Prostate gland (tissue), 2 donors: ENCODE results near the gene BARX2. TPM values are rescaled to one million over a fixed set of nuclear protein-coding genes. Genes with fewer than 3 reads are reported as not detected.

Source experiments
- DNase-seq: peaks from one replicate; pipeline ENCODE4 v3.0.0-alpha.2; 2019; ENCODE audit warnings: low spot score
- H3K27ac ChIP-seq, 2 donors: fragments of 200-600 bp; sonication (generic); 2 replicates each; pipeline ENCODE4 v1.5.1; 2017 to 2019
- H3K27me3 ChIP-seq: fragments of 200-600 bp; sonication (generic); replicated peaks from 2 replicates; pipeline ENCODE4 v1.5.1; 2019; ENCODE audit not compliant: insufficient read depth
- H3K36me3 ChIP-seq, 2 donors: fragments of 200-600 bp; sonication (generic); 1 replicate in 1 of 2; 2 replicates in 1 of 2; pipeline versions ENCODE4 v1.5.1 to v1.8.1; 2017 to 2019
- H3K4me1 ChIP-seq: fragments of 200-600 bp; sonication (generic); replicated peaks from 2 replicates; pipeline ENCODE4 v1.5.1; 2019
- H3K4me3 ChIP-seq, 2 donors: fragments of 200-600 bp; sonication (generic); 2 replicates each; pipeline ENCODE4 v1.5.1; 2017 to 2019
- H3K9me3 ChIP-seq: fragments of 200-600 bp; sonication (generic); 2 replicates; pipeline ENCODE4 v1.5.1; 2017
- POLR2A ChIP-seq: fragments of 450-650 bp; IDR thresholded peaks from one replicate; pipeline ENCODE4 v1.6.1; 2016; ENCODE audit warnings: antibody characterized with exemption, mild to moderate bottlenecking
- POLR2AphosphoS5 ChIP-seq: sonication (generic); formaldehyde crosslinking; IDR thresholded peaks from one replicate; pipeline ENCODE4 v1.6.1; 2017; ENCODE audit warnings: antibody characterized with exemption
- WGBS: methylation state at CpG from one replicate; pipeline ENCODE4 v1.1.5; 2018; 5-methylcytosine and 5-hydroxymethylcytosine counted together
- intact Hi-C: fragments of 100-400 bp; cut with DNase I; formaldehyde crosslinking; loops from one replicate; pipeline ENCODE4 v1.14.2; 2022
- total RNA-seq, 2 donors: library from RNA; depleted of rRNA; stranded (reverse); fragments of >200 nt; gene quantifications; one replicate each; pipeline ENCODE4 v1.1.0, GENCODE V29; 2016
- TF ChIP-seq, protein P1 (sequence below), 4 experiments: fragments of 200-600 bp in 2 of 4; fragments of 450-650 bp in 2 of 4; sonication (generic) in 2 of 4; IDR thresholded peaks; 1 replicate in 3 of 4; 2 replicates in 1 of 4; pipeline ENCODE4 v1.5.1; 2016 to 2019; ENCODE audit warnings: antibody characterized with exemption in 4 of 4, mild to moderate bottlenecking in 2 of 4, moderate library complexity in 2 of 4

BARX2 gene
- total RNA-seq, 2 donors from 2014 or later: 3.4 to 5.7 TPM

DNA sequence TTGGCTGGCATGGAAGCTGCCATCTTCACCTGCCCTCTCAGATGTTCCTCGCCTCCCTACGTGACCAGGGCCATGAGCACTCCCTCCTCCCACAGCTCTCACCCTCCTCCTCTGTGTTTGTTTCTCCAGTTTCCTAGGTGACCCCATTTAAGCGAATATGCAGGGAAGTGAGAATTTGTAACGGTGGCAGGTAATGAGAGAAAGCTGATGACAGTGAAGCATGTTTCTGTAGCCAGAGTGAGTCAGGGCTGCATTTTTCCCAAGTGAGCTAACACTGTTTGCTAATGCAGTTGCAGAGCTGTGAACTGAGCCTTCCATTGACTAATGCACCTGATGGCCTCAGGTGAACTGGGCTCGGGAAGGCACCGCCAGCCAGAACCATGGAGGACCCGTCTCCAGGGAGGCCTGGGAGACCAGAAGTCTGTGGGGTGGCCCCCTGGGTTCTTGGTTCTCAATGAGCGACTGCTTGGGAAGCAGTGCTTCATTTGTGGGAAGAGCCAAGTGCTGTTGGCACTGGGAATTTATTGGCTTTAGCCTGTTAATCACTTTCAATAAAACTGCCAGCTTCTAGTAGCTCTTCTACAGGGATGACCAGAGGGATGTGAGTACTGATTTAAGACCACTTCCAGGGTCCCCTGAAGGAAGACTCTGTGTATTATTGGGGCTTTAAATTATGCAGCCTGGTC, 64.5 kb downstream of the BARX2 start:
- intact Hi-C loops: no loop called here
- Histone ChIP-seq H3K4me3 (no peak overlapping the region), H3K36me3 (no peaks in the 10 kb centered on the region), H3K27ac (no peak overlapping the region), H3K4me1 (no peaks in the 10 kb centered on the region), H3K27me3 (no peaks in the 10 kb centered on the region), H3K9me3 (no peaks in the 10 kb centered on the region)
- 27% methylated on average over 8 of the region's 8 CpGs for WGBS
- peak; percentile 27 for DNase-seq
- no peak for TF ChIP-seq POLR2A
- TF ChIP-seq, protein P1, sequence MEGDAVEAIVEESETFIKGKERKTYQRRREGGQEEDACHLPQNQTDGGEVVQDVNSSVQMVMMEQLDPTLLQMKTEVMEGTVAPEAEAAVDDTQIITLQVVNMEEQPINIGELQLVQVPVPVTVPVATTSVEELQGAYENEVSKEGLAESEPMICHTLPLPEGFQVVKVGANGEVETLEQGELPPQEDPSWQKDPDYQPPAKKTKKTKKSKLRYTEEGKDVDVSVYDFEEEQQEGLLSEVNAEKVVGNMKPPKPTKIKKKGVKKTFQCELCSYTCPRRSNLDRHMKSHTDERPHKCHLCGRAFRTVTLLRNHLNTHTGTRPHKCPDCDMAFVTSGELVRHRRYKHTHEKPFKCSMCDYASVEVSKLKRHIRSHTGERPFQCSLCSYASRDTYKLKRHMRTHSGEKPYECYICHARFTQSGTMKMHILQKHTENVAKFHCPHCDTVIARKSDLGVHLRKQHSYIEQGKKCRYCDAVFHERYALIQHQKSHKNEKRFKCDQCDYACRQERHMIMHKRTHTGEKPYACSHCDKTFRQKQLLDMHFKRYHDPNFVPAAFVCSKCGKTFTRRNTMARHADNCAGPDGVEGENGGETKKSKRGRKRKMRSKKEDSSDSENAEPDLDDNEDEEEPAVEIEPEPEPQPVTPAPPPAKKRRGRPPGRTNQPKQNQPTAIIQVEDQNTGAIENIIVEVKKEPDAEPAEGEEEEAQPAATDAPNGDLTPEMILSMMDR (IDR thresholded peaks at IDR 0.05): no peak
- TF ChIP-seq POLR2AphosphoS5: no peak

DNA sequence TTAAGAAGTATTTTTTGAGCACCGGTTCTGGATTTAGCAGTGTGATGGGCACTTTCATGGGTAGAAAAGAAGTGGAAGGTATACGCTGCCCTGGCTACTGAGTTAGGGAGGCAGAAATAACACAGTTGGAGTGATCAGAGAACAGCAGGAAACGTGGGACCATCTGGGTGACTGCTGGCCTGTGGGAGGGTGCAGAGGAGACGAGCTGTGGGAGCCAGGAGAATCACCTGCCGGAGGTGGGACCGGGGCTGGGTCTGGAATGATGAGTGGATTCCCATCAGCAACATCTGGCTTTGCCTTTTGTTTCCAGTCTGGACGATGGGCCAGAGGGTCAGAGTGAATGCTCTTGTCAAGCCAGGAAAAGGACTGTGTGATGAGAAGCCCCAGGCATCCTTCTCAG, 66.5 kb downstream of the BARX2 start:
- H3K4me3 ChIP-seq: no peak overlapping the region
- WGBS: 92% methylated on average over 7 of the region's 7 CpGs
- TF ChIP-seq, protein P1 (IDR thresholded peaks at IDR 0.05): no peak
- no peak for DNase-seq
- H3K27me3 ChIP-seq: no peaks in the 10 kb centered on the region
- intact Hi-C loops: no loop called here
- no peaks in the 10 kb centered on the region for H3K9me3 ChIP-seq
- H3K4me1 ChIP-seq: no peaks in the 10 kb centered on the region
- H3K27ac ChIP-seq: no peak overlapping the region
- no peaks in the 10 kb centered on the region for H3K36me3 ChIP-seq

DNA sequence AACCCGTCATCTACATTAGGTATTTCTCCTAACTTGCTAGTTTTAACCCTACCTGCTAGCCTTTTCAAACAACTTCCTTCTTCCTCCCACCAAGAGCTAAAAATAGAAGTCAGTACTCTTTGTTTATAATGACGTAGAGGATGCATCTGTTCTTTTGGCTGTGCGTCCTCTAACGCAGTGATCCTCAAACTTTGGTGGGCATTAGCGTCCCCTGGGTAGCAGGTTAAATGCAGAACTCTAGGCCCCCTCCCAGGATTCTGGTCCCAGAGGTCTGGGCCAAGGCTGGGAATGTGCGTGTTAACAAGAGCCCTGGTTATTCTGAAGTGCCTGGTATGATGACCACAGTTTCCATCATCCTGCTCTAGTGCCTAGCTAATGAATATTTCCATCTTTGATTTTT, 67.6 kb downstream of the BARX2 start:
- WGBS: 71% methylated on average over 6 of the region's 6 CpGs
- Histone ChIP-seq H3K4me3 (no peak overlapping the region), H3K4me1 (no peaks in the 10 kb centered on the region), H3K27ac (no peak overlapping the region), H3K36me3 (no peaks in the 10 kb centered on the region), H3K9me3 (no peaks in the 10 kb centered on the region), H3K27me3 (no peaks in the 10 kb centered on the region)
- intact Hi-C loops: no loop called here
- DNase-seq: no peak
- TF ChIP-seq POLR2A (no peak), POLR2AphosphoS5 (no peak)
- TF ChIP-seq, protein P1 (IDR thresholded peaks at IDR 0.05): no peak

DNA sequence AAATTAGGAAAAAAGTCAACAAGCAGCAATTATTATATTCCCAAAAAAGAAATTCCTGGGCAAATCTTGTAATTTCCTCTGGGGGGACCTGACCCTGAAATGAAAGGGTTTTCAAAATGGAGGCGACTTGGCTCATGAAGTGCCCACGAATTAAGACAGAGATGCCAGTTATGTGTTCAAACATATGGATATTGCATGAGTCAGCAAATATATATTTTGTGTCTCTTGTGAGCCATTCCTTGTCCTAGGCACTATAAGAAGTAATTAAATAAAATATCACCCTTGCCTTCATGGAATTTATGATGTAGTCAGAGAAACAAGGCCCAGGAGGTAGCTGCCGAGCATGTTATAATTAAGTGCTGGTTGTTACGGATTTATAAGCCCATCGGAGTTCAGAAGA, 68.6 kb downstream of the BARX2 start:
- no peak overlapping the region for H3K27ac ChIP-seq
- TF ChIP-seq POLR2A: no peak
- TF ChIP-seq, protein P1 (IDR thresholded peaks at IDR 0.05): no peak
- TF ChIP-seq POLR2AphosphoS5: no peak

DNA sequence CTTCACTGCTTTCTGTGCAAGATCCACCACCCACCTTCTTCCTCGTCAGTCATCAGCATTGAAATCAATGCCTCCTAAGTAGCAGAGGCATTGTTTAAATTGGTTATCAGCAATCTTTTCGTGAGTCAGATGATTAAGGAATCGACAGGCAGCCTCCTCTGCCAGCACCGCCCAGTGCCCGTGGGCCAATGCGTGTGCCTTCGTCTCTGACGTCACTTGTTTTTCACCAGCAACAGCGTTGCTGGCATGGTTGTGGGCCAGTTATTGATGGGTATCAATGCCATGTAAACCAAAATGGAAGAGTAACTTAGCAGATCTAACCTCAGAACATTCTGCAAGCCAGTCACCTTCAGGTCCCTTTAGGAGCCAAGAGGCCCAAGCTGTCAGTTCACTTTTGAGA, 69.6 kb downstream of the BARX2 start:
- TF ChIP-seq POLR2AphosphoS5 (no peak), POLR2A (no peak)
- TF ChIP-seq, protein P1 (IDR thresholded peaks at IDR 0.05): no peak
- intact Hi-C loops: no loop called here
- 86% methylated on average over 9 of the region's 9 CpGs for WGBS

More for the DNA sequence above, 68.6 kb downstream of the BARX2 start:
- intact Hi-C loops: no loop called here
- H3K36me3 ChIP-seq: no peaks in the 10 kb centered on the region
- DNase-seq: no peak
- 79% methylated on average over 5 of the region's 5 CpGs for WGBS
- no peaks in the 10 kb centered on the region for H3K9me3 ChIP-seq
- H3K4me3 ChIP-seq: no peak overlapping the region
- H3K27me3 ChIP-seq: no peaks in the 10 kb centered on the region
- no peaks in the 10 kb centered on the region for H3K4me1 ChIP-seq

More for the DNA sequence above, 69.6 kb downstream of the BARX2 start:
- Histone ChIP-seq H3K4me3 (no peak overlapping the region), H3K27ac (no peak overlapping the region), H3K9me3 (no peaks in the 10 kb centered on the region), H3K27me3 (no peaks in the 10 kb centered on the region), H3K4me1 (no peaks in the 10 kb centered on the region), H3K36me3 (no peaks in the 10 kb centered on the region)
- DNase-seq: no peak
